ENCODE measurements around the gene SLC35E4. TPM values are rescaled to one million over a fixed set of nuclear protein-coding genes. Genes with fewer than 3 reads are reported as not detected.

SLC35E4 gene
- total RNA-seq, 2 experiments from 2014 or later, result 3.0 TPM

GRCh38 chr22:30637701-30638114 is 2.1 kb downstream of the SLC35E4 start:
- Histone ChIP-seq H3K4me2 (ENCODE audit: low read length) (peak overlapping the region; percentile 93), H3K4me1 (ENCODE audit: insufficient read depth, low read length, poor library complexity, severe bottlenecking) (peaks cover 16% of the 10 kb centered on the region), H3K36me3 (ENCODE audit: insufficient read depth, low read length) (no peaks in the 10 kb centered on the region; the same call in 1 of the 2 replicates), H3K9me3 (ENCODE audit: low read length) (no peaks in the 10 kb centered on the region), H4K20me1 (ENCODE audit: insufficient read depth, low read length) (no peaks in the 10 kb centered on the region), H3K27ac (ENCODE audit: low read depth, low read length, poor library complexity, severe bottlenecking) (no peak overlapping the region), H2AFZ (ENCODE audit: low read length) (no peak overlapping the region), H3K79me2 (ENCODE audit: insufficient read depth, low read depth, low read length) (no peaks in the 10 kb centered on the region), H3K4me3 (ENCODE audit: low read depth, low read length, poor library complexity, severe bottlenecking) (peak overlapping the region; percentile 74), H3K9me2 (ENCODE audit: insufficient read depth, low read length) (no peaks in the 10 kb centered on the region)
- no TSS peak for BruUV-seq (replicated peaks)
- intact Hi-C loops (cut with micrococcal nuclease; ENCODE audit: unreplicated experiment), result loop anchor here (10.0 kb wide), 1 partner anchor 447 kb away; the partner anchor contains the start of gene SMTN
- CTCF ChIA-PET (ENCODE audit: unreplicated experiment), result no interaction called here
- TF ChIP-seq CTCF (conservative IDR thresholded peaks at IDR 0.05; ENCODE audit: low read length) (no peak), EZH2phosphoT487 (IDR thresholded peaks at IDR 0.05; ENCODE audit: borderline replicate concordance, low read depth, low read length) (no peak)
- POLR2A ChIA-PET, result interaction anchor here (0.6 kb wide), 1 partner anchor 13 kb away, joined by 4 read pairs; no protein-coding TSS in a partner anchor
- DNase-seq (ENCODE audit: low spot score), result no peak

GRCh38 chr22:30640361-30640760 is 4.8 kb downstream of the SLC35E4 start:
- no peak overlapping the region for H3K4me3 ChIP-seq (ENCODE audit: low read depth, low read length, poor library complexity, severe bottlenecking)
- H3K9me3 ChIP-seq (ENCODE audit: low read length), result no peaks in the 10 kb centered on the region
- CTCF ChIA-PET (ENCODE audit: unreplicated experiment), result no interaction called here
- DNase-seq (ENCODE audit: low spot score), result no peak
- no peak overlapping the region for H3K4me2 ChIP-seq (ENCODE audit: low read length)
- no peaks in the 10 kb centered on the region; the same call in 1 of the 2 replicates for H3K36me3 ChIP-seq (ENCODE audit: insufficient read depth, low read length)
- H3K9me2 ChIP-seq (ENCODE audit: insufficient read depth, low read length), result no peaks in the 10 kb centered on the region
- intact Hi-C loops (cut with micrococcal nuclease; ENCODE audit: unreplicated experiment), result no loop called here
- peaks cover 3% of the 10 kb centered on the region for H3K4me1 ChIP-seq (ENCODE audit: insufficient read depth, low read length, poor library complexity, severe bottlenecking)
- POLR2A ChIA-PET, result no interaction called here
- no peaks in the 10 kb centered on the region for H4K20me1 ChIP-seq (ENCODE audit: insufficient read depth, low read length)
- TF ChIP-seq CTCF (conservative IDR thresholded peaks at IDR 0.05; ENCODE audit: low read length), result no peak
- no peak for TF ChIP-seq EZH2phosphoT487 (IDR thresholded peaks at IDR 0.05; ENCODE audit: borderline replicate concordance, low read depth, low read length)
- H3K79me2 ChIP-seq (ENCODE audit: insufficient read depth, low read depth, low read length), result no peaks in the 10 kb centered on the region
- H2AFZ ChIP-seq (ENCODE audit: low read length), result no peak overlapping the region
- no peak overlapping the region for H3K27ac ChIP-seq (ENCODE audit: low read depth, low read length, poor library complexity, severe bottlenecking)
- BruUV-seq (replicated peaks), result no TSS peak

GRCh38 chr22:30640839-30641430 is 5.4 kb downstream of the SLC35E4 start:
- H3K36me3 ChIP-seq (ENCODE audit: insufficient read depth, low read length), result no peaks in the 10 kb centered on the region; the same call in 1 of the 2 replicates
- POLR2A ChIA-PET, result interaction anchor here (0.7 kb wide), 1 partner anchor 19 kb away, joined by 3 read pairs; no protein-coding TSS in a partner anchor
- CTCF ChIA-PET (ENCODE audit: unreplicated experiment), result no interaction called here
- no peak overlapping the region for H3K4me3 ChIP-seq (ENCODE audit: low read depth, low read length, poor library complexity, severe bottlenecking)
- H4K20me1 ChIP-seq (ENCODE audit: insufficient read depth, low read length), result no peaks in the 10 kb centered on the region
- no peaks in the 10 kb centered on the region for H3K79me2 ChIP-seq (ENCODE audit: insufficient read depth, low read depth, low read length)
- no TSS peak for BruUV-seq (replicated peaks)
- H3K4me2 ChIP-seq (ENCODE audit: low read length), result no peak overlapping the region
- H3K27ac ChIP-seq (ENCODE audit: low read depth, low read length, poor library complexity, severe bottlenecking), result no peak overlapping the region
- H3K9me3 ChIP-seq (ENCODE audit: low read length), result no peaks in the 10 kb centered on the region
- intact Hi-C loops (cut with micrococcal nuclease; ENCODE audit: unreplicated experiment), result no loop called here
- H2AFZ ChIP-seq (ENCODE audit: low read length), result no peak overlapping the region
- H3K4me1 ChIP-seq (ENCODE audit: insufficient read depth, low read length, poor library complexity, severe bottlenecking), result peaks cover 3% of the 10 kb centered on the region
- DNase-seq (ENCODE audit: low spot score), result no peak
- H3K9me2 ChIP-seq (ENCODE audit: insufficient read depth, low read length), result no peaks in the 10 kb centered on the region
- no peak for TF ChIP-seq EZH2phosphoT487 (IDR thresholded peaks at IDR 0.05; ENCODE audit: borderline replicate concordance, low read depth, low read length)
- no peak for TF ChIP-seq CTCF (conservative IDR thresholded peaks at IDR 0.05; ENCODE audit: low read length)
